NCI-H446 treated with DMSO at 0.1 percent for 48 hours (cell line): ENCODE data around the gene PACRG.

Experiments
- DNase-seq: peaks from one replicate; lab custom pipeline; 2025; lab: John Stamatoyannopoulos, UW

PACRG gene

DNA sequence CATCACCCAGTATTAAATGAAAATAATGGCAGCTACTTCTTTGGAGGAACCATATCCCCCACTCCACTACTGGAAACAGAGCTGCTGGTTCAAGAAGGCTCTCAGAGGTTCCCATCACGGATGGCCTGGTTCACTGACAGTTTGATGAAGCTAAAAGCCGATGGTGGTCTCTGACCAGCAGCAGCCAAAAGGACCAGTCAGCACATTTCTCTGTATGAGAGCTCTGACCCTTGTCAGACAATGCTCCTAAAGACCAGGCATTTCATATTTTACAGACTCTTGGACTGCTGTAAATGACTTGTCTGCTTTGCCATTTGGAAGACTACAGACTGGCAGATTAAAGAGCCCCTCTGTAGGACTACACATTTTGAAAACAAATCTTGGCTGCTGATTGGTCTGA is 16.8 kb upstream of the PACRG start:
- no peak for DNase-seq

- no peak for DNase-seq
Observed at GRCh38 chr6:162711376-162711775, 16.4 kb upstream of the PACRG start.

- no peak for DNase-seq
Observed at GRCh38 chr6:162712694-162713093, 15.1 kb upstream of the PACRG start.

GRCh38 chr6:162713974-162714780 is 13.6 kb upstream of the PACRG start:
- no peak for DNase-seq

GRCh38 chr6:162715601-162716000 is 12.2 kb upstream of the PACRG start:
- DNase-seq: no peak

- DNase-seq: no peak
Observed at GRCh38 chr6:162719528-162719927, 8.2 kb upstream of the PACRG start.

- DNase-seq: no peak
Observed at GRCh38 chr6:162721404-162721687, 6.4 kb upstream of the PACRG start.

DNA sequence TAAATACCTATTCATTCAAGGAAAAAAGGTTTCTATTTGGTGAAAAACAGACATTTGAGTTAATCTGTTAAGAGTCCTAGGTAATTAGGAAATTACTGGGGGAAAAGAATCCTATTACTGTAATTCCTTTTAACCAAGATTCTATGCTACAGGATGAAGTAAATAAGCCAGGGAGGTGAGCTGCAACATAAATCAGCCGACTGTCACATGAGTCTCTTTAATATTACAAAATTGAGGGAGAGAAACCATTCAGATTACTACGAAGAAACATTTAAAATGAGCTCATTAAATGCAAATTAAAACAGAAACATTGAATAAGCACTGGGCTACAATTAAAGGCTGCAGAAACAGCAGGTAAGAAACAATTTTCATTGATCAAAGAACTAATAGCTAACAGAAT is 5.5 kb upstream of the PACRG start:
- DNase-seq: no peak

GRCh38 chr6:162722633-162723032 is 5.1 kb upstream of the PACRG start:
- no peak for DNase-seq

DNA sequence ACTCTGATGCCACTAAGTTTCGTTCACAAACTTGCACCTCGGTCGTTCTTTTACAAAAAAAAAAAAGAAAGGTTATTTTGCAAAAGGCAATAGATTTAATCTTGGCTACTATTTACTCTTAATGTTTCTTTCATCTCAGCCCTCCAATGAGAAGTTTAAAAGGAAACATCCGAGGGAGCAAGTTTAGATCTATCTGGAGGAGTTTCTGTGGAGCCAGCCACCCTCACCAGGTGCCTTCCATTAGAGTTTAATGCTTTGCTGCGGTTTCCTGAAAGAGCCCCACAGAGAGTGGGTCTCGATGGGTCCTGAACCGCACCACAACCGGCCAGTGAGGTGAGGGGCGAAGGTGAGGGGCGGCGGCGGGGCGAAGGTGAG is 840 bp upstream of the PACRG start:
- no peak for DNase-seq

DNA sequence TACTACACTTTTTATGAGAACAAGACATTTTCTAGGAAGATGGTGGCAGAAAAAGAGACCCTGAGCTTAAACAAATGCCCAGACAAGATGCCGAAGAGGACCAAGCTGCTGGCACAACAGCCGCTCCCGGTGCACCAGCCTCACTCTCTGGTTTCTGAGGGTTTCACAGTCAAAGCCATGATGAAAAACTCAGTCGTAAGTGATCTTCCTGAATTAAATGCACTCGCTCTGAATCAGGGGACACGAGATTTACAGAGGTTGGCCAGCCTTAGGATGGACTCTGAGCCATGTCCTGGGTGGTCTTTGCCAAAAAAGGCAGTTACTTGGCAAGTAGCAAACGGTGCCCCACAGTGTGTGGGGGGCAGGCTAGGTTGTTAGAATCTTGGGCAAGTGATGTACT is 423 bp downstream of the PACRG start:
- no peak for DNase-seq

GRCh38 chr6:162728706-162729105 is 932 bp downstream of the PACRG start:
- no peak for DNase-seq

DNA sequence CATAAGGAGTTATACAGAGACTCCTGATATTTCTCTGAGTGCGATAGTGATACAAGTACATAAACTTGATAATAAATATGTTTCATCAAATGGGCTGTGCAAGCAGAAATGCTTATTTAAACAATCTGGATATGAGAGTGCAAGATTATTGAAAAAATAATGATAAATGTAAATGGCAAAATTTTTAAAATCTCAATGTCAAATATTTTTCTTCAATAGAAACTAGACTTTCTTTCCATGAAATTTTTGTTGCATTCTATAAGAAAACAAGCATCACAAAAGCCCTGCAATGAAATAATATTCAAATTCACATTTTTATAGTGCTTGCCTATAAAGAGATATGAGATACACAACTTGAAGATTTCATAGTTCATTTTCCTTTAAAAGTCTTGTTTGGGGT is 2.7 kb downstream of the PACRG start:
- no peak for DNase-seq

GRCh38 chr6:162733489-162733888 is 5.7 kb downstream of the PACRG start:
- DNase-seq: no peak

- DNase-seq: no peak
Observed at GRCh38 chr6:162736961-162737360, 9.2 kb downstream of the PACRG start.

DNA sequence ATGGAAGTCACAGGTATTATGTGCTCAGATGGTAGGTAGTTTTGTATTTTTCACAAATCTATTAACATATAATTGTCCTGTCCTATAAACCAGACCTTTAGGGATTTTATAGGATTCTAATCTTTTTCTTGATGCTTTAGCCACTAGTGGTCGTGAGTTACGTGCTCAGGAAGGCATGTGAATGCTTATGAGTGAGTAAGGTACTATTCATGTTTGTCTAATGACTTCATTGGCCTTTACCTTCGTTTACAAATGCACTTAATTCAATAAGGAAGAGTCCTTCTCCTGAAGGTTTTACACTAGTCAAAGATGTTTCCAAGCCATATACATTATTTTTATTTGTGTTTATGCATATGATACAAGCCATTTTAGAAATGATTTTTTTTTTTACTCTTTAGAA is 23.0 kb downstream of the PACRG start:
- DNase-seq: no peak

GRCh38 chr6:162751211-162751859 is 23.6 kb downstream of the PACRG start:
- DNase-seq: no peak

- no peak for DNase-seq
Observed at GRCh38 chr6:162753775-162754174, 26.0 kb downstream of the PACRG start.

DNA sequence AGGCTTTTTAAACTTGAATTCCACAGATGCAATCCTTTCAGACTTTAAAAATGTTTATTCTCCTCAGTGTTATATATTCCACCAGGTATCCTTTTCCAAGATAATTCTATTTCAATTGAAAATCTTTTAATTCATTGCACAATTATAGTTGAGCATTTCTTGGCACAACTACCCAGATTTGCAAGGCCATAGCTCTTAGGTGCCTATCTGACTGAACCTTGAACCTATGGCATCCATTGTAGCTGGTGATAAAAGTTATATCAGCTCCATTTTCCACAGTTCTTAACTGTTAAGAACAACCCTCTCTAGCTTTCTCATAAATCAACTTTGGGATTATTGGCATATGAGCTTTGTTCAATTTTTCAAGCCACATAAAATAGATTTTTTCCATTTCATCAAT is 42.4 kb downstream of the PACRG start:
- DNase-seq: no peak

DNA sequence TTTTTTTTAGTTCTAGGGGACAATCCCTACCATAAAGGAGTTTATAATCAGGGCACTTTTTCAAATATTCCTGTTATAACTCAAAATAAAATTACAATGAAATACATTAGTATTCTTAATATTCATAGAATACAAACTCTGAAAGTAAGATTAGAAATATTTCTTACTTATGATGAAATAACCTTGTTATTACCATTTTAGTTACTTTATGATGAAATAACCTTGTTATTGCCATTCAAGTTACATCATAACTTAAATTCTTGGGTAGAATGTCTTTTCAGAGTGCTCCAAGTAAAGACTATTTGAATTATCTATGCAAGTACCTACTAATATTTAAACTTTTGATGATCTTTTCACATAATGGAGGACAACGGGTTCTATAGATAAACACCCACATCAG is 43.2 kb downstream of the PACRG start:
- DNase-seq: no peak

- no peak for DNase-seq
Observed at GRCh38 chr6:162772466-162772865, 44.7 kb downstream of the PACRG start.

GRCh38 chr6:162773996-162774395 is 46.2 kb downstream of the PACRG start:
- DNase-seq: no peak

GRCh38 chr6:162777091-162777490 is 49.3 kb downstream of the PACRG start:
- DNase-seq: no peak

DNA sequence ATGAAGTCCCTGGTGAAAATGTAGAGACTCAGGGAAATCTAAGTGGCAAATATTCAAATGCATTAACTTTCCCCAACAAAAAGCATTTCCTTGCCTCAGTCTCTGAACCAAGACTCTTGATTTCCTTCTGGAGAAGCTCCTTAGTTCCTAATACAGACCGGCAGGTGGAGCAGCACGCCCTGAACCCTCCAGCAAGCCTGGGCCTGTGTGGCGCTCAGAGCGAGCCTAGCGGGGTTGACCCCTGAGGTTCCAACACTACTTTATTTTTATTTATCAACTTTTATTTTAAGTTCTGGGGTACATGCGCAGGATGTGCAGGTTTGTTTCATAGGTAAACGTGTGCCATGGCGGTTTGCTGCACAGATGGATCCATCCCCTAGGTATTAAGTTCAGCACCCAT is 50.8 kb downstream of the PACRG start:
- no peak for DNase-seq
